GM03348 (cell line): ENCODE results near the gene ARL17B.
"Not testable (repeated sequence)": the region's sequence is repeated elsewhere in the genome, so short reads cannot be mapped to it uniquely, and the experiment has no call there.

Experiments used
- DNase-seq: peaks from one replicate; pipeline ENCODE4 v3.0.0; 2012; ENCODE audit warnings: low spot score

The ARL17B gene

GRCh38 chr17:46249153-46249552, 112.4 kb downstream of the ARL17B start:
- DNase-seq: not testable (repeated sequence)

- DNase-seq: not testable (repeated sequence)
Observed at GRCh38 chr17:46244949-46245768, 116.4 kb downstream of the ARL17B start.

- DNase-seq: not testable (repeated sequence)
Observed at GRCh38 chr17:46244339-46244913, 117.1 kb downstream of the ARL17B start.

GRCh38 chr17:46243928-46244327, 117.6 kb downstream of the ARL17B start:
- DNase-seq: not testable (repeated sequence)

- DNase-seq: not testable (repeated sequence)
Observed at GRCh38 chr17:46243505-46243904, 118.1 kb downstream of the ARL17B start.

GRCh38 chr17:46231359-46231758, 130.2 kb downstream of the ARL17B start:
- DNase-seq: not testable (repeated sequence)

GRCh38 chr17:46225274-46225794, 136.2 kb downstream of the ARL17B start:
- DNase-seq: peak; percentile 95

- DNase-seq: peak; percentile 15
Observed at GRCh38 chr17:46224864-46225263, 136.7 kb downstream of the ARL17B start.
